ENCODE results near the gene EPM2AIP1.

EPM2AIP1 gene

DNA sequence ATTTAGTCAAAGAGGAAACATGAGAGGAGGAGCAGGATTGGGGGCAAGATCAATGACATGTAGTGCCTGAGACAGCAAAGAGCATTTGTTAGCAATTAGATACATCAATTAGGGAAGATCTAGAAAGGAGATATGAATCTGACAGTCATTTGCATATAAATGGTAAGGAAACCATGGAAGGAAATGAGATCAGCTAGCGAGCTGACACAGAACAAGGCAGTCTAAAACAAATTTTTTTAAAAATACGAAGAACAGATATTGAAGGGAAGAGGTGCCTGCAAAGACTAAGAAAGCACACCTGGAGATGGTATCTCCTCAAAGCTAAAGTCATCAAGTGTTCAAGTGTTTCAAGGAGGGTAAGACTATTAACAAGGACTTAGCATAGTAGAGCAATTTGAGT, 4.6 kb downstream of the EPM2AIP1 start:
- in situ Hi-C loops (cut with HindIII; ENCODE audit: low sequenced_read_pairs): no loop called here
- no peak for DNase-seq (ENCODE audit: low read depth, low spot score)
- TF ChIP-seq, protein P1, sequence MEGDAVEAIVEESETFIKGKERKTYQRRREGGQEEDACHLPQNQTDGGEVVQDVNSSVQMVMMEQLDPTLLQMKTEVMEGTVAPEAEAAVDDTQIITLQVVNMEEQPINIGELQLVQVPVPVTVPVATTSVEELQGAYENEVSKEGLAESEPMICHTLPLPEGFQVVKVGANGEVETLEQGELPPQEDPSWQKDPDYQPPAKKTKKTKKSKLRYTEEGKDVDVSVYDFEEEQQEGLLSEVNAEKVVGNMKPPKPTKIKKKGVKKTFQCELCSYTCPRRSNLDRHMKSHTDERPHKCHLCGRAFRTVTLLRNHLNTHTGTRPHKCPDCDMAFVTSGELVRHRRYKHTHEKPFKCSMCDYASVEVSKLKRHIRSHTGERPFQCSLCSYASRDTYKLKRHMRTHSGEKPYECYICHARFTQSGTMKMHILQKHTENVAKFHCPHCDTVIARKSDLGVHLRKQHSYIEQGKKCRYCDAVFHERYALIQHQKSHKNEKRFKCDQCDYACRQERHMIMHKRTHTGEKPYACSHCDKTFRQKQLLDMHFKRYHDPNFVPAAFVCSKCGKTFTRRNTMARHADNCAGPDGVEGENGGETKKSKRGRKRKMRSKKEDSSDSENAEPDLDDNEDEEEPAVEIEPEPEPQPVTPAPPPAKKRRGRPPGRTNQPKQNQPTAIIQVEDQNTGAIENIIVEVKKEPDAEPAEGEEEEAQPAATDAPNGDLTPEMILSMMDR (IDR thresholded peaks at IDR 0.05; ENCODE audit: low read depth, low read length): no peak
- H3K4me3 ChIP-seq (ENCODE audit: low read depth, low read length): no peak overlapping the region

DNA sequence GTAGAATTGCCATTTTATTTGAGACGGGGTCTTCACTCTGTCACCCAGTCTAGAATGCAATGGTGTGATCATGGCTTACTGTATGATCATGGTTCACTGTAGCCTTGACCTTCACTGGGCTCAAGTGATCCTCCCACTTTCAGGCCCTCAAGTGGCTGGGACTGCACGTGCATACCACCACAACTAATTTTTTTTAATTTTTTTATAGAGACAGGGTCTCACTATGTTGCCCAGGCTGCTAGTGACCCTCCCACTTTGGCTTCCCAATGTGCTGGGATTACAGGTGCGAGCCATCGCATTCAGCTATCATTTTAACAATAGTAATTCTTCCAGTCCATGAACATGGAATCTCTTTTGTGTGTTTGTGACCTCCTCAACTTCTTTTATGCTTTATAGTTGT, 11.9 kb downstream of the EPM2AIP1 start:
- DNase-seq (ENCODE audit: low read depth, low spot score): no peak
- TF ChIP-seq, protein P1 (IDR thresholded peaks at IDR 0.05; ENCODE audit: low read depth, low read length): no peak
- no peak overlapping the region for H3K4me3 ChIP-seq (ENCODE audit: low read depth, low read length)
- in situ Hi-C loops (cut with HindIII; ENCODE audit: low sequenced_read_pairs): no loop called here

DNA sequence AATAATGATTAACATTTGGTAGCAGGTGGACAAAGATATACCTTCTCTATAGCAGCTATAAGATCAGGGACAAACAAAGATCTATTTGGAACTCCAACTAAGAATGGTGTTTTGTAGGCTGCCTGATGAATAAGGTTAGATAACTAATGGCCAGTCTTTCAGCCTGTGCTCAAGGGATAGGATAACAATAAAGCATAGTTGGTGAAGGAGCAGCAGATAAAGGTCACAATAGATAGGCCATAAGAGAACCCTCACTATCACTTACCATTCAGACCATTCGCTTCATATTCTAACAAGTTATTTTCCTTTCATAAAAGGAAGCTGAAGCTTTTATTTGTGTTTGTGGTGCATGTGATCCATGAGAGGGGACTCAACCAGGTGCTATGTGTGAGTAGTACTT, 19.8 kb downstream of the EPM2AIP1 start:
- DNase-seq (ENCODE audit: low read depth, low spot score): no peak
- TF ChIP-seq, protein P1 (IDR thresholded peaks at IDR 0.05; ENCODE audit: low read depth, low read length): no peak
- in situ Hi-C loops (cut with HindIII; ENCODE audit: low sequenced_read_pairs): no loop called here

DNA sequence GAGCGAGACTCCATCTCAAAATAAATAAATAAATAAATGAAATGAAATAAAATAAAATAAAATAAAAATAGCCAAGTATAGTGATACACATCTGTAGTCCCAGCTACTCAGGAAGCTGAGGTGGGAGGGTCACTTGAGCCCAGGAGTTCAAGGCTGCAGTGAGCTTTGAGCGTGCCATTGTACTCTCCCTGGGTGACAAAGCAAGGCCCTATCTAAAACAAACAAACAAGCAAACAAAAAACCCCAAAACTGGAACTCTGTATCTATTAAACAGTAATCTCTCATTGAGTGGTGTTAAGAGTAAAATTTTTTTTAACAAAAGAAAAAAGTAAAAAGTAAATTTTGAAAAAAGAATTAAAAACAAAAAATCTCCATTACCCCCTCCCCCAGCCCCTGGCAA, 20.8 kb downstream of the EPM2AIP1 start:
- in situ Hi-C loops (cut with HindIII; ENCODE audit: low sequenced_read_pairs): no loop called here
- DNase-seq (ENCODE audit: low read depth, low spot score): no peak
- no peak overlapping the region for H3K4me3 ChIP-seq (ENCODE audit: low read depth, low read length)
- TF ChIP-seq, protein P1 (IDR thresholded peaks at IDR 0.05; ENCODE audit: low read depth, low read length): no peak

More for the DNA sequence above, 19.8 kb downstream of the EPM2AIP1 start:
- no peak overlapping the region for H3K4me3 ChIP-seq (ENCODE audit: low read depth, low read length)

DNA sequence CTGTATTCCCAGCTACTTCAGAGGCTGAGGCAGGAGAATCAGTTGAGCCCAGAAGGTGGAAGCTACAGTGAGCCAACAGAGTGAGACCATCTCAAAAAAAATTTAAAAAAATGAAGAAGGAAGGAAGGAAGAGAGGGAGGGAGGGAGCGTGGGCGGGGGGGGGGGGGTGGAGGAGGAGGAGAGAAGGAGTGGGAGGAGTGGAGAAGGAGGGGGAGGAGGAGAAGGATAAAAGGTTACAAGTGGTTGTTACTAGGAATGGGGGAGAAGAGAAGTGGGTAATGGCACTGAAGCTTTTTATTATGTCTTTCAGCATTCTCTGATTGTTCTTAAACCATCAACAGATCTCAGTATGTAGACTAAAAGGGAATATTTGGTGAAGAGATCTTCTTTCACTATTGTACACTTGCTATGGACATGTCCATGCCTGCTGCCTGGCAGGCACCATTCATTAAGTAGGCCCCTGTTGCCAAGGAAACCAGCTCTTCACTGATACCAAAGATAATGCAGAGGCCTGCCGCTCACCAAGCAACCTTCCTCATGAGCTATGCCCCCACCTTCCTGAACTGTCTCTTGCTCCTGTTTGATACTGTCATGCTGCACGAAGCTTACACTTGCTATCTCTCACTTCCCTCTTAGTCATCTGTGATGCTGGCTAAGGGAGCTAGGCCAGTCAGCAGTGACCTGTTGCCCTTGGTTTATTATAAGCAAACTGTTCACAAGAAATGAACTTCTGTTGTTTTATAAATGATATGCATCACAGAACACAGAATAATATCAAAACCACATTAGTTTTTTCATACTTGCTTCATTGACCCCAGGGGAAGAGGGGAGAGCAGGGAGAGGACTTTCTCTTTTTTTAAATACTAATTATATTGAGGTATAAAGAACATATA, 23.1 kb downstream of the EPM2AIP1 start:
- in situ Hi-C loops (cut with HindIII; ENCODE audit: low sequenced_read_pairs): no loop called here
- peak; percentile 45 for DNase-seq (ENCODE audit: low read depth, low spot score)
- H3K4me3 ChIP-seq (ENCODE audit: low read depth, low read length): no peak overlapping the region
- TF ChIP-seq, protein P1 (IDR thresholded peaks at IDR 0.05; ENCODE audit: low read depth, low read length): no peak

DNA sequence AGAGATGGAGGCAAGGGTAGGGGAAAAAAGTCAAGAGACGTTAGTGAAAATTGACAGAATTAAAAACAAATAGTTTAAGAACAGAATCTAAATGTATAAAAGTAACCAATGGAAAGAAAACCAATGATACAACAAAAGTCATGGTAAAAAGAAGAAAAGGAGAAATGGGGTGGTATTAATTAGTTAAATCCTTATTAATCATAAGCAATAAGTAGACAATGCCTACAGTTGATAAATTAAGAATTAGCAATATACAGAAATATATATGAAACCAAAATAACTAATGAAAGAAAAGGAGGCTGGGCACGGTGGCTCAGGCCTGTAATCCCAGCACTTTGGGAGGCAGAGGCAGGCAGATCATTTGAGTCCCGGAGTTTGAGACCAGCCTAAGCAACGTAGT, 23.8 kb downstream of the EPM2AIP1 start:
- TF ChIP-seq, protein P1 (IDR thresholded peaks at IDR 0.05; ENCODE audit: low read depth, low read length): no peak
- no peak for DNase-seq (ENCODE audit: low read depth, low spot score)
- in situ Hi-C loops (cut with HindIII; ENCODE audit: low sequenced_read_pairs): no loop called here
- H3K4me3 ChIP-seq (ENCODE audit: low read depth, low read length): no peak overlapping the region

All from astrocyte of the spinal cord (primary cell).